HG03565 (cell line): ENCODE data around the gene LDLRAD1.
"Not testable (repeated sequence)": the region's sequence is repeated elsewhere in the genome, so short reads cannot be mapped to it uniquely, and the experiment has no call there.

Experiments
- ATAC-seq: cut with Tn5 transposase; IDR thresholded peaks from one replicate; pipeline ENCODE4 v1.9.1; 2021; ENCODE audit warnings: mild to moderate bottlenecking, moderate library complexity; ENCODE audit not compliant: unreplicated experiment

The LDLRAD1 gene

GRCh38 chr1:54017979-54018378 lies at the start of gene LDLRAD1:
Gene LDLRAD1, minus strand, starts transcription at chr1:54018186. Its CDS starts 74 bp downstream, at chr1:54018112.
- ATAC-seq, result no peak

GRCh38 chr1:54064299-54064698 lies 46.3 kb upstream of the LDLRAD1 start:
- ATAC-seq, result no peak

- ATAC-seq, result no peak
Observed at GRCh38 chr1:54054438-54054749, 36.4 kb upstream of the LDLRAD1 start.

GRCh38 chr1:54053745-54054437 lies 35.9 kb upstream of the LDLRAD1 start:
- ATAC-seq, result no peak

- ATAC-seq, result peak; percentile 90
Observed at GRCh38 chr1:54052934-54053744, 35.2 kb upstream of the LDLRAD1 start, which contains the start of the genes TCEANC2 and TMEM59. Gene TCEANC2, plus strand, starts transcription at chr1:54053608. Its CDS starts 815 bp downstream, at chr1:54054423. Gene TMEM59, minus strand, starts transcription at chr1:54053204. Its CDS starts 16 bp downstream, at chr1:54053188.

- no peak for ATAC-seq
Observed at GRCh38 chr1:54052431-54052933, 34.5 kb upstream of the LDLRAD1 start.

- ATAC-seq, result no peak
Observed at GRCh38 chr1:54051933-54052430, 34.0 kb upstream of the LDLRAD1 start.

- ATAC-seq, result not testable (repeated sequence)
Observed at GRCh38 chr1:54050435-54050834, 32.4 kb upstream of the LDLRAD1 start.

- no peak for ATAC-seq
Observed at GRCh38 chr1:54047384-54048305, 29.7 kb upstream of the LDLRAD1 start.

- no peak for ATAC-seq
Observed at GRCh38 chr1:54046671-54047383, 28.8 kb upstream of the LDLRAD1 start.

- no peak for ATAC-seq
Observed at GRCh38 chr1:54045496-54045895, 27.5 kb upstream of the LDLRAD1 start.

GRCh38 chr1:54041806-54042205 lies 23.8 kb upstream of the LDLRAD1 start:
- no peak for ATAC-seq

GRCh38 chr1:54037476-54037875 lies 19.5 kb upstream of the LDLRAD1 start:
- no peak for ATAC-seq

GRCh38 chr1:54028306-54029251 lies 10.6 kb upstream of the LDLRAD1 start:
- ATAC-seq, result no peak

GRCh38 chr1:54027848-54028247 lies 9.9 kb upstream of the LDLRAD1 start:
- ATAC-seq, result no peak

GRCh38 chr1:54024811-54025210 lies 6.8 kb upstream of the LDLRAD1 start:
- not testable (repeated sequence) for ATAC-seq

GRCh38 chr1:54024358-54024757 lies 6.4 kb upstream of the LDLRAD1 start:
- ATAC-seq, result no peak

GRCh38 chr1:54019562-54020176 lies 1.7 kb upstream of the LDLRAD1 start:
- ATAC-seq, result not testable (repeated sequence)
